ENCODE data around the gene MYBPC3.

Gene MYBPC3

GRCh38 chr11:47347137-47347536 is 5.4 kb downstream of the MYBPC3 start:
- TF ChIP-seq FOXM1 (IDR thresholded peaks at IDR 0.05; ENCODE audit: borderline replicate concordance, low read depth): no peak
- TF ChIP-seq MAX (IDR thresholded peaks at IDR 0.05): no peak
- TF ChIP-seq REST (IDR thresholded peaks at IDR 0.05; ENCODE audit: low read depth): no peak
- no peak for TF ChIP-seq CREB1 (IDR thresholded peaks at IDR 0.05; ENCODE audit: low read depth)
- no peak for TF ChIP-seq CEBPB (IDR thresholded peaks at IDR 0.05)
- no peak for TF ChIP-seq EP300 (IDR thresholded peaks at IDR 0.05; ENCODE audit: borderline replicate concordance)
- TF ChIP-seq TCF12 (IDR thresholded peaks at IDR 0.05; ENCODE audit: low read depth): no peak
- no peak for TF ChIP-seq NFIC (IDR thresholded peaks at IDR 0.05)
- TF ChIP-seq TAF1 (IDR thresholded peaks at IDR 0.05; ENCODE audit: low read depth): no peak
- no peak for TF ChIP-seq USF1 (IDR thresholded peaks at IDR 0.05)
- TF ChIP-seq ZBTB7A (IDR thresholded peaks at IDR 0.05; ENCODE audit: low read depth): no peak
- TF ChIP-seq EGR1 (IDR thresholded peaks at IDR 0.05): no peak

GRCh38 chr11:47345890-47346563 is 6.5 kb downstream of the MYBPC3 start:
- no peak for TF ChIP-seq NFIC (IDR thresholded peaks at IDR 0.05)
- no peak for TF ChIP-seq CEBPB (IDR thresholded peaks at IDR 0.05)
- TF ChIP-seq USF1 (IDR thresholded peaks at IDR 0.05): no peak

- TF ChIP-seq NFIC (IDR thresholded peaks at IDR 0.05) (no peak), MAX (IDR thresholded peaks at IDR 0.05) (no peak), TEAD4 (IDR thresholded peaks at IDR 0.05) (no peak), EGR1 (IDR thresholded peaks at IDR 0.05) (no peak), USF1 (IDR thresholded peaks at IDR 0.05) (no peak), REST (IDR thresholded peaks at IDR 0.05; ENCODE audit: low read depth) (no peak)
Observed at GRCh38 chr11:47342854-47343253, 9.6 kb downstream of the MYBPC3 start.

GRCh38 chr11:47342036-47342803 is 10.3 kb downstream of the MYBPC3 start:
- TF ChIP-seq CREB1 (IDR thresholded peaks at IDR 0.05; ENCODE audit: low read depth): no peak
- no peak for TF ChIP-seq ZBTB7A (IDR thresholded peaks at IDR 0.05; ENCODE audit: low read depth)
- no peak for TF ChIP-seq TAF1 (IDR thresholded peaks at IDR 0.05; ENCODE audit: low read depth)
- TF ChIP-seq EP300 (IDR thresholded peaks at IDR 0.05; ENCODE audit: borderline replicate concordance): no peak
- no peak for TF ChIP-seq FOXM1 (IDR thresholded peaks at IDR 0.05; ENCODE audit: borderline replicate concordance, low read depth)
- no peak for TF ChIP-seq EGR1 (IDR thresholded peaks at IDR 0.05)

- no peak for TF ChIP-seq TAF1 (IDR thresholded peaks at IDR 0.05; ENCODE audit: low read depth)
- TF ChIP-seq RAD21 (IDR thresholded peaks at IDR 0.05; ENCODE audit: low read depth): no peak
- no peak for TF ChIP-seq TEAD4 (IDR thresholded peaks at IDR 0.05)
- TF ChIP-seq CEBPB (IDR thresholded peaks at IDR 0.05): no peak
- TF ChIP-seq EP300 (IDR thresholded peaks at IDR 0.05; ENCODE audit: borderline replicate concordance): no peak
- no peak for TF ChIP-seq YY1 (IDR thresholded peaks at IDR 0.05; ENCODE audit: low read depth)
- TF ChIP-seq FOXM1 (IDR thresholded peaks at IDR 0.05; ENCODE audit: borderline replicate concordance, low read depth): no peak
- TF ChIP-seq ZBTB7A (IDR thresholded peaks at IDR 0.05; ENCODE audit: low read depth): no peak
- no peak for TF ChIP-seq EGR1 (IDR thresholded peaks at IDR 0.05)
- no peak for TF ChIP-seq TCF12 (IDR thresholded peaks at IDR 0.05; ENCODE audit: low read depth)
- no peak for TF ChIP-seq USF1 (IDR thresholded peaks at IDR 0.05)
- TF ChIP-seq MAX (IDR thresholded peaks at IDR 0.05): no peak
- TF ChIP-seq REST (IDR thresholded peaks at IDR 0.05; ENCODE audit: low read depth): no peak
Observed at GRCh38 chr11:47340980-47341775, 11.3 kb downstream of the MYBPC3 start.
